Activated naive CD8-positive, alpha-beta T cell (primary cell): Measurements from ENCODE around the gene FAM162A.
A peak's percentile ranks its signal among the peaks of the same experiment; 100 is the strongest.

Experiments used
- H3K27ac Mint-ChIP-seq: one replicate; pipeline ENCODE4 v1.8.0; 2021; ENCODE audit warnings: mixed read lengths
- H3K27me3 Mint-ChIP-seq: one replicate; pipeline ENCODE4 v1.8.0; 2021; ENCODE audit warnings: mixed read lengths
- H3K36me3 Mint-ChIP-seq: one replicate; pipeline ENCODE4 v1.8.0; 2021; ENCODE audit warnings: mixed read lengths
- H3K4me1 Mint-ChIP-seq: one replicate; pipeline ENCODE4 v1.8.0; 2021; ENCODE audit warnings: low read depth, mixed read lengths
- H3K4me3 Mint-ChIP-seq: one replicate; pipeline ENCODE4 v1.8.0; 2021; ENCODE audit warnings: mild to moderate bottlenecking, mixed read lengths
- H3K9me3 Mint-ChIP-seq: one replicate; pipeline ENCODE4 v1.8.0; 2021; ENCODE audit warnings: low read depth, mixed read lengths

Gene FAM162A

GRCh38 chr3:122397201-122397600, 13.2 kb downstream of the FAM162A start:
- Mint-ChIP-seq H3K4me1 (peaks cover 36% of the 10 kb centered on the region), H3K36me3 (peaks cover 2% of the 10 kb centered on the region), H3K27me3 (no peaks in the 10 kb centered on the region), H3K4me3 (no peak overlapping the region), H3K9me3 (no peaks in the 10 kb centered on the region), H3K27ac (peak overlapping the region; percentile 61)

DNA sequence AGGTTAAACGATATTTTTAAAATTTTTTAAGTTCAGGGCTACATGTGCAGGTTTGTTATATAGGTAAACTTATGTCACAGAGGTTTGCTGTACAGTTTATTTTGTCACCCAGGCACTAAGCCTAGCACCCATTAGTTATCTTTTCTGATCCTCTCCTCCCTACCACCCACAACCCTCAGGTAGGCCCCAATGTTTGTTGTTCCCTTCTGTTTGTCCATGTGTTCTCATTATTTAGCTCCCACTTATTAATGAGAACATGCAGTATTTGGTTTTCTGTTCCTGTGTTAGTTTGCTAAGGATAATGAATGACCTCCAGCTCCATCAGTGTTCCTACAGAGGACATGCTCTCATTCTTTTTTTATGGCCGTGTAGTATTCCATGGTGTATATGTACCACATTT, 14.9 kb downstream of the FAM162A start:
- Mint-ChIP-seq H3K27me3 (no peaks in the 10 kb centered on the region), H3K27ac (no peak overlapping the region), H3K36me3 (peaks cover 2% of the 10 kb centered on the region), H3K4me1 (peaks cover 31% of the 10 kb centered on the region), H3K4me3 (no peak overlapping the region), H3K9me3 (no peaks in the 10 kb centered on the region)

DNA sequence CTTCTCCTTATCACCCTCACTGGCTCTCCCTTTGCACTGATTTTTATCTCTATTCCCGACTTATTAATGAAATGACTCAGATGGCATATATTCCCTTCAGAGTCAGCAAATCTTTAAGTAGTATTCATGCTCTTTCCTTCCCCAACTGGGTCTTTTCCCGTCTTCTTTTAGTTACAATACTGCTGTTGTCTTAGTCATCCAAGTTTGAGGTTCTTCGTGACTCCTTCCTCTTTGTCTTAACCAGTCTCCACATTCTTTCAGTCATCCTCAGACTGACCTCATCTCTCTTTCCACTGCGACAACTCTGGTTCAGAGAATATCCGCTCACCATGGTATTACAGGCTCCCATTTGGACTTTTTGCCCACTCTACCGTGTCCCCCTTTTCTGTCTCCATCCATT, 19.5 kb downstream of the FAM162A start:
- Mint-ChIP-seq H3K27ac (peak overlapping the region; percentile 0), H3K9me3 (no peaks in the 10 kb centered on the region), H3K36me3 (peaks cover 2% of the 10 kb centered on the region), H3K4me1 (peaks cover 5% of the 10 kb centered on the region), H3K27me3 (no peaks in the 10 kb centered on the region), H3K4me3 (no peak overlapping the region)

DNA sequence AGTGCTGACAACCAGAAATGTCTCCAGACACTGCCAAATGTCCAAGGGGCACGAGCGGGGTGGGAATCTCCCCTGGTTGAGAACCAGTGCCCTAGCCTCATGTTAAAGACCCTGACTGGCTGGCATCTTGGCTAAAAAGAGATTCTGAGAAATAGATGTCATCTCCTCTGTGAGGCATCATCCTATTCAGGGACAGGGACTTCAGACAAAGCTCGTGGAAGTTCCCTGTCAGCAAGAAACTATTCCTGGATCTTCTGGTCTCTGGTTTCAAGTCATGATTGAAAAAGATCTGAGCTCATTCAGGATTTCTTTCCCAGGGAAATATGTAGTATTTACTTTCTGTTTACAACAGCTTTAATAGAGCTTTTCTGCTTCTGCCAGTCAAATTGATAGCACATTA, 21.0 kb downstream of the FAM162A start:
- Mint-ChIP-seq H3K27me3 (no peaks in the 10 kb centered on the region), H3K4me1 (peaks cover 7% of the 10 kb centered on the region), H3K27ac (peak overlapping the region; percentile 10), H3K36me3 (peaks cover 4% of the 10 kb centered on the region), H3K9me3 (no peaks in the 10 kb centered on the region), H3K4me3 (no peak overlapping the region)

GRCh38 chr3:122406198-122406597, 22.2 kb downstream of the FAM162A start:
- peak overlapping the region; percentile 64 for H3K27ac Mint-ChIP-seq
- no peaks in the 10 kb centered on the region for H3K27me3 Mint-ChIP-seq
- no peaks in the 10 kb centered on the region for H3K9me3 Mint-ChIP-seq
- H3K4me1 Mint-ChIP-seq = peaks cover 13% of the 10 kb centered on the region
- H3K36me3 Mint-ChIP-seq = peaks cover 6% of the 10 kb centered on the region
- H3K4me3 Mint-ChIP-seq = no peak overlapping the region

- H3K27me3 Mint-ChIP-seq = no peaks in the 10 kb centered on the region
- no peak overlapping the region for H3K4me3 Mint-ChIP-seq
- H3K9me3 Mint-ChIP-seq = no peaks in the 10 kb centered on the region
- H3K27ac Mint-ChIP-seq = peak overlapping the region; percentile 16
- peaks cover 24% of the 10 kb centered on the region for H3K4me1 Mint-ChIP-seq
- H3K36me3 Mint-ChIP-seq = peaks cover 6% of the 10 kb centered on the region
Observed at GRCh38 chr3:122407946-122408345, 24.0 kb downstream of the FAM162A start.

- peaks cover 9% of the 10 kb centered on the region for H3K36me3 Mint-ChIP-seq
Observed at GRCh38 chr3:122409446-122409845, 25.5 kb downstream of the FAM162A start.

DNA sequence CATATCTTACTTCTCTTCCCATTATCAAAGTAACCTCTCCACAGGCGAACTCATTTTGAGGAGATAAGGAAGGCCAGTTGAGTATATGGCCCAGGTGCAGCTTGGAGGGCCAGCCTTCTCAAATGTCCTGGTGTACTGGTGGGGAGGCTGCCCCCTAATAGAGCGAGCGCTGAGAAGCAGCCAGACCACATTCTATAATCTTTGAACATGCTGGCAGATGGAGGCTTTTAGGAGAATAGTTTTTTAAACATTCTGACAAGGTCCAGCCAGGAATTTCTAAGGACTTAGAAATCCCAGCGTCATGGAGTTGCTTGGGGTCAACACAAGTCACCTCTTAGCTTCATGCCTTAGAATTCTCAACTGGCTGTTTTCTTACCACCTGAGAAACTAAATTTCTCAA, 26.1 kb downstream of the FAM162A start:
- H3K27ac Mint-ChIP-seq = peak overlapping the region; percentile 81
- H3K4me1 Mint-ChIP-seq = peaks cover 41% of the 10 kb centered on the region
- H3K4me3 Mint-ChIP-seq = no peak overlapping the region
- H3K36me3 Mint-ChIP-seq = peaks cover 11% of the 10 kb centered on the region
- H3K9me3 Mint-ChIP-seq = no peaks in the 10 kb centered on the region
- H3K27me3 Mint-ChIP-seq = no peaks in the 10 kb centered on the region

More at GRCh38 chr3:122409446-122409845, 25.5 kb downstream of the FAM162A start:
- no peaks in the 10 kb centered on the region for H3K27me3 Mint-ChIP-seq
- peak overlapping the region; percentile 64 for H3K27ac Mint-ChIP-seq
- no peaks in the 10 kb centered on the region for H3K9me3 Mint-ChIP-seq
- H3K4me3 Mint-ChIP-seq = no peak overlapping the region
- H3K4me1 Mint-ChIP-seq = peaks cover 34% of the 10 kb centered on the region

- Mint-ChIP-seq H3K9me3 (no peaks in the 10 kb centered on the region), H3K27ac (peak overlapping the region; percentile 81), H3K4me3 (no peak overlapping the region), H3K36me3 (peaks cover 13% of the 10 kb centered on the region), H3K4me1 (peaks cover 44% of the 10 kb centered on the region), H3K27me3 (no peaks in the 10 kb centered on the region)
Observed at GRCh38 chr3:122410639-122411038, 26.7 kb downstream of the FAM162A start.

- Mint-ChIP-seq H3K27ac (peak overlapping the region; percentile 100), H3K4me3 (peak overlapping the region; percentile 97), H3K9me3 (no peaks in the 10 kb centered on the region), H3K36me3 (peaks cover 9% of the 10 kb centered on the region), H3K27me3 (no peaks in the 10 kb centered on the region), H3K4me1 (peaks cover 55% of the 10 kb centered on the region)
Observed at GRCh38 chr3:122414391-122414790, 30.4 kb downstream of the FAM162A start.

- H3K36me3 Mint-ChIP-seq = peaks cover 11% of the 10 kb centered on the region
- peak overlapping the region; percentile 97 for H3K4me3 Mint-ChIP-seq
- no peaks in the 10 kb centered on the region for H3K27me3 Mint-ChIP-seq
- peak overlapping the region; percentile 100 for H3K27ac Mint-ChIP-seq
- peaks cover 55% of the 10 kb centered on the region for H3K4me1 Mint-ChIP-seq
- no peaks in the 10 kb centered on the region for H3K9me3 Mint-ChIP-seq
Observed at GRCh38 chr3:122415104-122415744, 31.2 kb downstream of the FAM162A start.

DNA sequence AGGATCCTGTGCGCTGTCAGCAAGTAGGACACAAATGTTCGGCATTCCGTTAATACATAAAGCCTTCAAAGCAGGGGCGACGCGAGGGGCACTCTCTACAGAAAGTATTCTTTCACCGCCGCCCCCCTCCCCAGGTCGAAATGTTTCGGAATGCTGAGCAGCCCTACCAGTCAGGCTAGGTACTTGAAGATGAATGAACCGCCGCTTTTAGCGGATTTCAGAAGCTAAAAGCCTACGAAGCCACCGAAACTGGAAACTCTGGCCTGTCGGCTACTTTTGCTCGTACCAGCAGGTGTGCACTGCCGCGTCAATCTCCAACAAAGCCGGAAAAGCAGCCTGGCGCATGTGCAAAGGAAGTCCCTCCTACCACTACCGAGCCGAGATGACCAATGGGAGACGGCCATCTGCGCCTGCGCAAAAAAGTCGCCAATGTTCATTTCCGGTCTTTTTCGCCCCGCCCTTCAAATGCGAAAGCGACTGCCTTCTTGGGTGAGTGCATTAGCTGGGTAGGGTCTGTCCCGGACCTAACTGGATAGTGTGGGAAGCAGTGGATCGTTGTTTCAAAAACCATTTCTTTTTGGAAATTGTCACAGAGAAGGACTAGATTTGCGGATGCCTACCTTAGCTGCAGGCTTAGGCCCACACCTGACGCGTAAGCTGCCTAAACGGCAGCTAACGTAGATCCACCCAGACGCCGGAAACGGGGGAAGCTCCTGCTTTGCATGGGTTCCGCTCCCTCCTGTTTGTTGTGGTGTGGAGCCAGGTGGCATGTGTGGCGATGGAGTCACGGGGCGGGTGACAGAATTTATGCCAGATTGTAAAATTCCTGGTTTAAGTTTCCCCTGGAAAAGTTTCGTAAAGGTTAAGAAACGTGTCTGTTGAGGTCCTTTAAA, 32.0 kb downstream of the FAM162A start, which contains the start of gene WDR5B:
Gene WDR5B (minus strand): TSS at position 301 of the 893 bp plus-strand sequence. CDS start 534 bp downstream, outside the sequence.
- Mint-ChIP-seq H3K36me3 (peaks cover 10% of the 10 kb centered on the region), H3K4me3 (peak within 1 kb of the TSS; percentile 97), H3K27me3 (no peaks in the 10 kb centered on the region), H3K9me3 (no peaks in the 10 kb centered on the region), H3K4me1 (peaks cover 53% of the 10 kb centered on the region), H3K27ac (peak within 1 kb of the TSS; percentile 100)

DNA sequence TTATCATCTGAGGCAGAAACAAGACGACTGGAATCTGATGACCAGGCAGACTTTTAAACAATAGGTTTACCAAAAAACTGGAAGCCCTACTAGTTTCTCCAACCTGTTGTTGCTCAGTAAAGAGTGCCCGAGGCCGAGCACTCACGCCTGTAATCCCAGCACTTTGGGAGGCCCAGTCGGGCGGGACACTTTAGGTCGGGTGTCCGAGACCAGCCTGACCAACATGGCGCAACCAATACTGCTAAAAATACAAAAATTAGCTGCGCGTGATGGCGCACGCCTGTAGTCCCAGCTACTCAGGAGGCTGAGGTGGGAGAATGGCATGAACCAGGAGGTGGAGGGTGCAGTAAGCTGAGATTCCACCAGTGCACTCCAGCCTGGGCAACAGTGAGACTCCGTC, 33.0 kb downstream of the FAM162A start:
- Mint-ChIP-seq H3K27me3 (no peaks in the 10 kb centered on the region), H3K4me1 (peaks cover 53% of the 10 kb centered on the region), H3K9me3 (no peaks in the 10 kb centered on the region)

DNA sequence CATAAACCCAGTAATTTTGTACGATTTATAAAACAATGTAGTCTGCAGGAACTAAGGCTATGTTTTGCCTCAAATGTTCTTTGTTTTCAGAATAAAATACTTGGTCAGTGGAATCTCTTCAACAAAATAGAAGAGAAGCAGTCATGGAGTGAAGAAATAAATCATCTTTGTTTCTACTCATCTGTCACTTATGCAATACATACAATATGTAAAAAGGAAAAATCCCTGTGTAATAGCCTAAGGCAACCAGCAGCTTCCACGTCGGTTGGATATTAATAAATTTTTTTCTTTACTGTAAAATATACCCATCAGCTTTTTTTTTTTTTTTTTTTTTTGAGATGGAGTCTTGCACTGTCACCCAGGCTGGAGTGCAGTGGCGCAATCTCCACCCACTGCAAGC, 37.1 kb downstream of the FAM162A start:
- Mint-ChIP-seq H3K4me1 (peaks cover 33% of the 10 kb centered on the region), H3K4me3 (no peak overlapping the region), H3K9me3 (no peaks in the 10 kb centered on the region), H3K27ac (no peak overlapping the region), H3K27me3 (no peaks in the 10 kb centered on the region), H3K36me3 (peaks cover 8% of the 10 kb centered on the region)

More for the DNA sequence above, 33.0 kb downstream of the FAM162A start:
- Mint-ChIP-seq H3K27ac (peak overlapping the region; percentile 100), H3K4me3 (peak overlapping the region; percentile 97), H3K36me3 (peaks cover 10% of the 10 kb centered on the region)

- H3K9me3 Mint-ChIP-seq = no peaks in the 10 kb centered on the region
- H3K36me3 Mint-ChIP-seq = peaks cover 12% of the 10 kb centered on the region
Observed at GRCh38 chr3:122421836-122422235, 37.9 kb downstream of the FAM162A start.

More at GRCh38 chr3:122421836-122422235, 37.9 kb downstream of the FAM162A start:
- Mint-ChIP-seq H3K27me3 (no peaks in the 10 kb centered on the region), H3K27ac (no peak overlapping the region), H3K4me3 (no peak overlapping the region), H3K4me1 (peaks cover 27% of the 10 kb centered on the region)
